T-helper 1 cell (primary cell): ENCODE results near the gene FHIP1A.
A peak's percentile ranks its signal among the peaks of the same experiment; 100 is the strongest.

Source experiments
- DNase-seq, 5 donors: peaks; one replicate each; pipeline ENCODE4 v3.0.0-alpha.2; 2012 to 2020

Gene FHIP1A

DNA sequence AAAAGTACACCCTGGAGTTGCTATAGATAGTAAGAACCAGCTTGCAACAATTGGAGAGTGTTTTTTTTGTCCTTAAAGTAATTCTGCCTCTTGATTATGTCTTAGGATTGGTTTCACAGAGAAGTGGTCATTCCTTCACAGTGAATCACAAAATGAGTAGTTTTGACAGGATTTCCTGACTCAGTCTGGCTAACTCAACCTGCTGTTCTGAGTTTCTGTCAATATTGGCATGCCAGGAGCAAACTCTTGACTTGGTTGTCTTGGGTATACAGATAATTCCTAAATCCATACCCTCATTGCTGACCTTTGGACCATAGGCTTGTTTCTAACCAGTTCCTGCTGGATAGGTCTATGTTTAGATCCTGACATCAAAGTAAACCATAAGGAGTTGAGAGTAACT is 9.4 kb downstream of the FHIP1A start:
- DNase-seq: no peak

DNA sequence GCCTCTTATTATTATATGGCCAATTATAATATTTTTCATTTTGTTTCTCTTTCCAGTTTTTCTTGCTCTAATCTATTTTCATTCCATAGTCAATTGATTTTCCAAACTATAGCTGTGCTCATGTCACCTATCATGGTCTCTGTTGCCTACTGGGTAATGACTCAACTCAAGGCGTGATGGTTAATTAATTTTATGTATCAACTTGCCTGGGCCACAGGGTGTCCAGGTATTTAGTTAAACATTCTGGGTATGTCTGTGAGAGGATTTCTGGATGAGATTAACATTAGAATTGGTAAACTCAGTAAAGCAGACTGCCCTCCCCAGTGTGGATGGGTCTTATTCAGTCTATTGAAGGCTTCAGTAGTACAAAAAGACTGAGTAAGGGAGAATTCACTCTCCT is 9.9 kb downstream of the FHIP1A start:
- DNase-seq: no peak

DNA sequence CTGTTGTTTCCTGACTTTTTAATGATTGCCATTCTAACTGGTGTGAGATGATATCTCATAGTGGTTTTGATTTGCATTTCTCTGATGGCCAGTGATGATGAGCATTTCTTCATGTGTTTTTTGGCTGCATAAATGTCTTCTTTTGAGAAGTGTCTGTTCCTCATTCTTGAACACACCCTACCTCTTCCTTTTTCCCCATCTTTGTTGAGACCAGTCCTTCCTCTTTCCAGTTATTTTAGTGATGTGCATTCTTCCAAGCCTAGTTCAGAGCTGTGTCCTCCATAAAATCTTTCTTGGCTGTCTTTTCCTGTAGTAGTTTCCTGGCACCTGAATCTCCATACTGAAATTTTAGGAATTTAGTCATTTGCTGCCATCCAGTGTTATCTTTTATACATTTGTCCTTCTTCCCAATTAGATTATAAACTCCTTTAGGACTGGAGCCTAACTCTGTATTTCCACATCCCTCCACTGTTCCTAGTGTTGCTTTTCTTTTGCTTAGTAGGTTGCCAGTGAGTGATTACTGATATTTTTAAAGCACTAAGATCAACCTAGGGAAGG is 11.4 kb downstream of the FHIP1A start:
- DNase-seq: no peak

DNA sequence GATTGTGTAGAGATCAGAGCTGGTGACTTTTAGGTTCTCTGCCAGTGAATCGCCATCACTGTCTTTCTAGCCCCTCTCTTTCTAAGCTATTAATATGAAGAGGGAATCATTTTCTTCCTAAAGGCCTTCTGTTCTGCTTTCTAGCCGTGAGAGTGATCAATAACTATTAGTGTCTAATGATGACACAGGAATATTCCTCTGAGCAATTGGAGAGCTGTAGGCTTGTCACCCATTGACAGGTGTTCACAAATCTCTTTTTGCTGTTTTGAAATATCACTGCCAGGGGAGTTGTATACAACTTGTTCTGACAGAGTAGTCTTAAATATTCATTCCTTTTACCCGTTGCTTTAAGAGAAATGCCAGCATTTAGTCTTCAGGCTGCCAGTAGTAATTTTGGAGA is 13.9 kb downstream of the FHIP1A start:
- no peak for DNase-seq

DNA sequence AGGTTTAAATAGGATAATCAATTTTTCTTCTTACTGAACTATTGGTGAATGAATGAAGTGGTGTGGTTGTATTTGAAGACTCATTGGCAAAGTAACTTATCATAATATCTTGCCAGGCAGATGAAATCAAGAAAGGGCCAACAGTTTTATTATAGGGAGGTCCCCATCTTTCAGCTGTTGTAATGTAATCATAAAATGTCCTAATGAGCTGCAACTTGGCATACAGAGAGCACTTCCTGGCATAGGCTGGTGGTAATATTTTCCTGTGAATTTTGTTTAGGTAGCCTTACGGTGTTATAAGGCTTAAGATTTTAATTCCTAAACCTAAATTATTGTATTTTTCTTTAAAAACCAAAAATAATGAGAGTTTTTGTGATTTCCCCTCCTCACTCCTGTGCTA is 17.5 kb downstream of the FHIP1A start:
- no peak for DNase-seq

DNA sequence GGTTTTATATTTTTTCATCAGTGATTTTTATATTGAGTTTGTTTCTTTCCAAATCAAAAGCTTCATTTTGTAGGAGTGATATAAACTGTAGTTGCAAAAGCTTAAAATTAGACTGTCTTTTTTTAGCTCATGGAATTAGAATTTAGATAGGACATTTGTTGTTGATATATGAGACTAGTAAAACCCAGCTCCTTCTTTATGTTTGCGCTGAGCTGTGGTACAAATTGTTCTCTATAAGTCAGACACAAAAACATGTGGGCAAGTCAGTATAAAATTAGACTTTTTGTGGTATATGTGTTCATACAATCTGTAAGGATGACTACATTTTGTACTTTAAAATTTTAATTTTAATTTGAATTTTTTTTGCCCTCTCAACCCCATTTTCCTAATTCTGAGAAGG is 18.3 kb downstream of the FHIP1A start:
- no peak for DNase-seq

DNA sequence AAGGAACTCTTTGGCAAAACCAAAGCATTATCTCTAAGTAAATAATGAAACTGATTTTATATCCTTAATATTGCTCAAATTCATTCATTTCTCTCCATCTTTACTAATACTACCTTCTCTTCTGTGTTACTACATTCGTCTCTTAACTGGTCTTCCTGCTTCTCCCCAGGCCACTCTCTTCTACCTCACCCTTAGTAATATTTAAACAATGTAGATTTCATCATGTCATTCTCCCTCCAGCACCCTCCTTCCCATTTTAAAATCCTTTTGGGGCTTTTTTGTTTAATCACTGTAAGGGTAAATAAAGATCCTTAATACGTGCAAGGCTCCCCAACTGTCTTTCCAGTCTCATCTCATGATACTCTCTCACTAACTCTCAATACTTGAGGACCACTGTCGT is 19.4 kb downstream of the FHIP1A start:
- no peak for DNase-seq

DNA sequence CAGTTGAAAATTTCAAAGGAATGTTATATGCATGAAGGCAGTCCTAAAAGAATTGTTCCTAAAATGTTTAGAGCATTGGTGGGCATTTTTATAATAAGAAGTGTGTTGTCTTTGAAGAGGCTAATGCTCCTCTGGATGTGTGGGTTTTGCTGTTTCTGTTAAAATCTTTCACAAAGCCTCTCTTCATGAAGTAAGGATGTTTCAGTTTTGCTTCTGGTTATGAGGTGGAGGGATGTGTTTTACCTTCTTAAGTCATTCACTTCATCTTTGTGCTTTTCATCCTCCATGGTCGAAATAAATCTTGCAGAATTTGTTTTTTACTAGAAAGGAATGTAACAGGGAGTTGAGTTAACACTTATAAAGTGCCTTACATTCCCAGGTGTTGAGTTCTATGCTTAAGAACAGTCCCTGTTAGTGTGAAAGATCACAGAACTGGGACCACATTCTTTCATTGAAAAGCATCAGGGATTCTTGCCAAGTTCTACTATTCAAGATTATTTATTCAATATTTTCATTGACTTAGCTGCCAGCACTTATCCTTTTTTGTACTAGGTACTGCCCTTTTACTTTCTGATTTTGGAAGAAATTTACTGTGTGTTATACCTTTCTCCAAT is 21.1 kb downstream of the FHIP1A start:
- peak in 1 of 5 donors; percentile 18 for DNase-seq

DNA sequence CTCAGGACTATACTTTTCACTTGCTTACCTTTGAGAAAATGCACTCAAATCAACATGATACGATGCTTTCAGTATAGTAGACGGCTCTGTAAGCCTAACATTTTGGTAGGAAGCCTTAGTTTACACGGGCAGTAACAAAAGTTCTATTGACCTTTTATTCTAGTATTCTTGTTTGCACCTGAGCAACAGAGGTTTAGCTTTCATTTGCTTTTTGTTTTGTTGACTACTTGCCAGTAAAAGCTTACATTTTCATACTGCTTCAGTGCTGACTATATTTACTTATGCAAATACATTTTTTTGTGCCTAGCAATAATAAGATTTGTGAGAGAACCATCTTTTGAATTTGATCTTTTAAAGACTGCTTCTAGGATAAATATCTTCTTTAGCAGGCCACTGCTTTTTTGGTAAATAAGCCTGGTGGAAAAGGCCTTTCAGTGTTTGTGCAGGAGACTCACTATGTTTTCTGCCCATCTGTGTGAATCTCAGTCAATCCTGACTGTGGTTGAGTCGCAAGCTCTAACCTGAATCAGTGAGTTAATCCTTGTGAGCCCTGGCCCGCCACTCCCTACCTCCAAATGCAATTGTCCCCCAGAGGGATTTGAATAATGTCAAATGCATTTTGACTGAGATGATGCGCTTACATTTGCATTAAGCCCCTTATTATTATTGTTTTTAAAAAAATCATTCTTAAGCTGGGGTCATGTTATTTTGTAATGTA is 21.9 kb downstream of the FHIP1A start:
- DNase-seq: no peak

DNA sequence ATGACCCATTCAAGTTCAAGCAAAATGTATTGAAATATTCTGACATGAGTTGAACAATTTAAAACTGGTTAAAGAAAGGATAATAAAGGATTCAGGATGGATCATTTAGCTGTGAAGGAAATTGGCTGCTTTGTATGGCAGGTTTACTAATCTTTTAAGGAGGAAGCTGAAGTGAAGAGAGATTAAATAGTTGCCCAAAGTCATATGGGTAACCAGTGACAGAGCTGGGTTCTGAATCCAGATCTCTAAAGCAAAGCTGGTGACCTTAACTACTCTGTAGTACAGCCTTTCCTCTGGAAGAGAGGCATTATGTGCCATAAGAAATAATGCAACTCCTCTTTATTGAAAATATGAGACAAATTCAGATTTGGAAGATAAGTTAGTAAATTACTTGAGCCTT is 22.8 kb downstream of the FHIP1A start:
- DNase-seq: no peak

DNA sequence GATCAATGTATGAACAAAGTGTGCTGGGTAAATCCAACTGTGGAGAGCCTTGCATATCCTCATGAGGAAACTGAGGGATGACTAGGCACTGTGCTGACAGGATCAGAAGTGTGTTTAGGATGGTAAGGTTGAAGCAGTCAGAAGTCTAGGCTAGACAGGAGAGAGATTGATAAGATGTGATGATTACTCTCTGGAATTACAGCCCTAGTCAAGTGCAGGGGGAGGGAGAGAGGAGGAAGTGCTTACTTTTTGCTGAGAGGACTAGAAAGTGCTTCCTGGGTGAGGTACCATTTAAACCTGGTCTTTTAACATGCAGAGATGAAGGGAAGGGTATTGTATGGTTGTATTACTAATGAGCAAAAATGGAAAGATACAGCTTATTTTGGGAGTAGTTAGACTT is 23.7 kb downstream of the FHIP1A start:
- DNase-seq: no peak

DNA sequence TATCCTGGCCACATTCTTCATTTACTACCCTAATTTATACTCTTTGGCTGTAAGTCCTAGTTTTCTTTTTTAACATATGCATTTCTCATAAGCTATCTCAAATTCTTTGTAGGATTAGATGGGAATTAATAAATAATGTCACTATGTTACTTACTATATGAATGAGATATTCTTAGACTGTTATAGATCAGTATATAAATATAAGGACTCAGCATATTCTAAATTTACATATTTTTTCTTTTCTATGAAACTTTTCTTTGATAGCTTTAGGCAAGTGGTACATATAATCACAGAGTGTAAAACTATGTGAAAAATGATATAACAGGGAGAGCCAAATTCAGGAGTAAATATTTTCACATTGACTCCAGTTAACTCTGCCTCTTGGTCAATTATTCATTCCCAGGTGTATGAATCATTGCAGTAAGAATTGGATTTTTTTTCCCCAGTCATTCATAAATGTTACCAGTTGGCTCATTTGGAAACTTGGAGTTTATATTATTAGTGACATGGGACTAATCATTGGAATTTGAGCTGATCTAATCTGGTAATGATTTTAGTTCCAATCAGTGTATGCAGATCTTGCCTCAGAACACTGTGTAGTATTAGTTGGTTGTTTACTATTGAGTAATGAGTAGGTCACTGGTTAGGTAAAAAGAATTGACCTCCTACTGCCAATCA is 25.3 kb downstream of the FHIP1A start:
- DNase-seq: no peak

DNA sequence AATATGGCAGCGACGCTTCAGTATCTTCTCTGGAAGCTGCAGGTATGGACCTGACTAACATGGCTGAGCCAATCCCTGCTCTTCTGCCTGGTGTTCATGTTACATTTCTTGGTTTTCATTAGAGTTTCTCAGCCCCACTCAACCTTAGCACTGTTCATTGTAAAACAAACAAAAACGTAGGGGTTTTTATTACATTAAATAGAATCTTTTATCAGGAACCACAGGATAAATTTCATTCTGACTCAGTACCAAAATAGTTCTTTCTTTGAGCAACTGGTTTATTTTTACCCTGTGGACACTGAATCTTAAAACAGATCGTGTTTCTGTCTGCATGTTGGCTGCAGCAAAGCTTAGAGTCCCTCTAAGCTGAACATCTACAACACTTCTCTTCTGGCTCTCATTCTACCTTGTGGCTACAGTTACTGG is 27.1 kb downstream of the FHIP1A start:
- no peak for DNase-seq

DNA sequence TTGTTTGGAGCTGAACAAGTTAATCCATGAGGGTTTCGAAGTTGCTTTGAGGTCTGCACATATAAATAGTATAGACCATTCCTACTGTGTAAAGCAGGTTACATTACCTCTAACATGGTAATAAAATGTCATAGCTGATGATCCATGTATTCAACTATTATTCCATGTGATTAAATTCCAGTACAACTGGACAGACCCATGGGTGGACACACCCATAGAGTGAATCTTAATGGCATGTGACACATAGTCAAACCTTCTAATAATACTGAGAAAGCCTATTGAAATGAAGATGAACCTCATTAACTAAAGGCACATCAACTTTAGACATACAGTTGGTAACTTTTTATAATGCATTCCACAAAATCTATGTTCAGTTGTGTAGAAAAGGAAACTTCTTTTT is 28.5 kb downstream of the FHIP1A start:
- DNase-seq: no peak

DNA sequence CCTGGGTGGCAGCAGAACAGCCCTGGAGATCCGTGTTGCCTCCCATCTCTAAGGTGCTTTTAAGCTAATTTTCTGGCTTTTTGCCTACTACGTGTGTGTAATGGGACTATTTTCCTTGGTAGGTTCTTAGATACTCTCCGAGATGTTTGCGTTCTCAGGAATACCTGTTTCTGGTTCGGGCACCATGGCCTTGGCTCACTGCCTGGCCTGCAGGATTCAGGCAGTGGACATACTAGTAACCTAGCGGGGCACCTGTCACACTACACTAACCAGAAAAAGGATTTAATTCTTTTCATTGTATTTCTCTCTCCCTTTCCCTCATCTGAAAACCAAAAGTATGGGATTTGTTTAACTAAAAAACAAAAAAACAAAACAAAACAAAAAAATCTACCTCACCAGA is 29.2 kb downstream of the FHIP1A start:
- no peak for DNase-seq

DNA sequence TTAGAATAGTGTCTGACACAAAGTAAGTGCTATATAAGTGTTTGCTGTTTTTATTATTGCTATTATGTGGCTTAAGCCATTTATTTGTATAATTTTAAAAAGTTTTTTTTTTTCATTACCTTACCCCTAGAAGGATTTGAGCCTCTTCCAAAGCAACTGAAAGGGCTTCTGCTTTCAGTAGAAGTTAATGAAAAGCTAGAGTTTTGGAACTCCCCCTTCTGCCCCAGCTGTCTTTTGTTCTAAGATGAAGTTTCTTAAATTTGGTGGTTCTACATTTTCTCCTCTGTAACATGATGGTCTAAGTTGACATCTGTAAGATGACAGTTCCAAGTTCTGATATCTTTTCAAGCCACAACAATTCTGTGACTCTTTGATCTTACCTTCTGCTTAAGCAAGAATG is 30.3 kb downstream of the FHIP1A start:
- no peak for DNase-seq

DNA sequence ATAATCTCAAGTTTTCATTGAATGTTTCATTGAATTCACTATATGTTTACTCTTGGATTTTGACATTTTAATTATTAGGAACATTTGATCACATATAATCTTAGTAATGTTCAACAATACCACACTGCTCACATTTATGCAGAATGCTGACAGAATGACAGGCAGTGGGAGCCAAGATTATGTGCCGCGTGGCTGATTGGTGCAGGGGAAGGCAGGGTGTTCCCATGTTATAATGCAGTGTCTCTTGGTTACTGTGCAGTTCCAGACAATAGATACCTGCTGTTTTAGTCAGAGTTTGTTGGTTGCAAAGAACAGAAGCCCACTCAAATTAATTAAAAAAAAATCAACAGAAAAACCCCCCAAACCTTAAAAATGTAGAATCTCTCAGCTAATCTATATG is 33.0 kb downstream of the FHIP1A start:
- no peak for DNase-seq

DNA sequence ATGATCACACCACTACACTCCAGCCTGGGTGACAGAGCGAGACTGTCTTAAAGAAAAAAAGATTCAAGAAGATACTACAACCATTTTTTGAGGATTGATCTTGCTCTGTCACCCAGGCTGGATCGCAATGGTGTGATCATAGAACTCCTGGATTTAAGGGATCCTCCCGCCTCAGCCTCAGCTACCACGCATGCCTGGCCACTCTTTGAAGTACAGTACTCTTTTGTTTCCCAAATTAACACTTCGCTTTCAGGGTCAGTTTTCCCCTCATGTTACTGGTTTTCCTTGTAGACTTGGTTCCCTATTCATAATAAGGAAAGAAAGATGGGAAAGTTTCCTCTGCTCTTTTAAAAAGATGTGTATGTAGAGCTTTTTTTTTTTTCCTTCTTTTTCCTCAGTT is 34.3 kb downstream of the FHIP1A start:
- no peak for DNase-seq

DNA sequence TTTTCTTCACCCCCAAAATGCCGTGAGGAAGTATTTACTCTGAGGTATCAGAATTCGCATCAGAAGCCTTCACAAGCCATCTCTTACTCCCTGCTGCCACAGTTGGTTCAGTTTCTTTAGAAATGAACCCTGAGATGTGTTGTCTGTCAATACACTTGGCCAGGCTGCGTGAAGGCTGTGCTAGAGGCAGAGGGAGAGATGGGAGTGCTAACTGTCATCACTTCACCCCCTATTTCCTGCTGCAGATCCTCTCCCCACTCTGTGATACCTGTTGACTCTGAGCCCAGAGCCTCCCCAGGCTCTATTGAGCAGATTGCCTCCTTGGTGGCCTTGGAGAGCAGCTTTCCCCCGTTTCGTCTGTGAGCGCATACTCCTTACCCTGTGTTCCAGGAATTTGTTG is 34.8 kb downstream of the FHIP1A start:
- no peak for DNase-seq

DNA sequence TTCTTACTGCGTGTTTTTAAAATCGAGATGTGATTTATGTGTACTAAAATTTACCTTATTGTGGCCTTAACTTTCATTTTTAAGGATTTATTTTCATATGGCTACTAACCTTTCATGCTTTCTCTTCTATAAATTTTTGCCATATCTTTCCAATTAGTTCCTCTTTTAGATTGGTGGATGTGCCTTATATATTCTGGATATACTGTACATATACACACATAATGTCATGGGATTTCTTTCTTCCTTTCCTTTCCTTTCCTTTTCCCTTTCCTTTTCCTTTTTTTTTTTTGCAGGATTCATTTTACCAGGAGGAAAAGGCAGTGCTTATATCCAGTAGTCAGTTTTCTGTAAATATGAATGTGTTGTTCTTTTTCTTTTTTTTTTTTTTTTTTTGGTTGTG is 37.2 kb downstream of the FHIP1A start:
- no peak for DNase-seq

DNA sequence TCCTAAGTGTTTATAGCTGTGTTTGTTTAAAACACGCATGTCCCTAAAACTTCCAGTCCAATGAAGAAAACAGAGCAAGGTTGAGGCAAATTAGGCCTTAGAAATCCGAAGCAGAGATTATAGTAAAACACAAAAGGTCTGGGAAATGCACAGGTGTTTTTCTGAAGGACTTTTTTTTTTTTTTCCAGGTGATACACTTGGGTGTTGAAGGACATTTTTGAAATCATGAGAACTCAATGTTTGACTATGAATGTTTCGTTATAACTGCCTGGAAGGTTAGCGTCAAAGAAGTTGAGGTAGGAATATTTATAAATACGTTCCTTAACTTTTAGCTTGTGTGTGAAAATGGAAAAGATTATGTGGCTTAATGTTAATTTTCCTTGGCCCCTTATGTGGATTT is 45.5 kb downstream of the FHIP1A start:
- no peak for DNase-seq

DNA sequence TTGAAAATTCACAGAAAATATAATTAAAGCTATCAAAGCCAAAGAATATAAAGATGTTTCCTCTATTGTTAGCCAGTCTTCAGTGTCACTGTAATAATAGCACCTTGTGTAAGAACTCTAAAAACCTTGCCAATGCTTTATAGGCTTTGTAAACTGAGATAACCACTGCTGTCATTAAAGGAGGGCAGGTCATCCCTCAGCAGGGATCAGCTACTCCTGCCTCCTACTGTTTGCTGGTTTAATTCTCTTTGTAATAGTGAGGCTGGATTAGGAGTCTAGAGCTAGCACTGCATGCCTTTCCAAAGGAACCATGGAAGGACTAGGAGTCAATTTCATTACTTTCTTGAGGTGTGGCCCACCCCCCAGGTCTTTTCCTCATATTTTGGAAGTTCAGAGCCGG is 46.2 kb downstream of the FHIP1A start:
- DNase-seq: no peak

DNA sequence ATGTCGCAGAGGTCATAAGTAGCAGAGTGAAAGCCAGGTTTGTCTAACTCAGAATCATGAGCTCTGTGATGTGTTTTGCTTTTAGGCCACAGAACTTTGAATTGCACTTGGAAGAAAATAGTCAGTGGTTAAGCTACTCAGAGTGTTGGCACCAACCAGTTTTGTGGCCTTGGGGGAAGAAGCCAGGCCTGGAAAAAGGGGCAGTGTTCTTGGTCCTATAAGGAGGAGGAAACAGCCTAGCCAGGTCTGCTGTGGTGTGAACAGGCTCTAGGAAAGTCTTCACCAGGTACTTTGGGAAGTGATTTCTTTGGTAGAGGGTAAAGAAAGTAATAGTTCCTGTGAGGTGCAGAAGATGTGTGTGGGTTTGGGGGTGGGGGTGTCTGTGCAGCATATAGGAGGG is 49.2 kb downstream of the FHIP1A start:
- DNase-seq: no peak
